ENCODE results near the gene RAB7A.

GRCh38 chr3:128845778-128846485 is 119.9 kb downstream of the RAB7A start:
- TF ChIP-seq CTCF (IDR thresholded peaks at IDR 0.05), result peak; percentile 52 to 90 (median 70)
- TF ChIP-seq POLR2A (IDR thresholded peaks at IDR 0.05), result no peak
